ENCODE results near the gene THADA. TPM values are rescaled to one million over a fixed set of nuclear protein-coding genes. Genes with fewer than 3 reads are reported as not detected.

Gene THADA
- total and polyA plus RNA-seq, 2 experiments from 2014 or later: 10.8 to 18.8 TPM

- H3K79me2 ChIP-seq: no peaks in the 10 kb centered on the region
- 98% methylated on average over 3 of the region's 3 CpGs for WGBS (ENCODE audit: low lambda C conversion rate, missing lambda C conversion rate)
- TF ChIP-seq EZH2phosphoT487 (IDR thresholded peaks at IDR 0.05; ENCODE audit: low read depth, severe bottlenecking, unreplicated experiment) (no peak), CTCF (IDR thresholded peaks at IDR 0.05; ENCODE audit: poor library complexity) (no peak), EZH2 (IDR thresholded peaks at IDR 0.05; ENCODE audit: borderline replicate concordance) (no peak)
- H3K4me2 ChIP-seq: no peak overlapping the region
- H2AFZ ChIP-seq: no peak overlapping the region
- no peaks in the 10 kb centered on the region for H3K9me2 ChIP-seq (replicated peaks; ENCODE audit: insufficient read depth)
- H3K36me3 ChIP-seq (replicated peaks; ENCODE audit: insufficient read depth, low read depth): no peaks in the 10 kb centered on the region
- H3K9me3 ChIP-seq (ENCODE audit: low read depth): no peaks in the 10 kb centered on the region
- no peaks in the 10 kb centered on the region for H3K27me3 ChIP-seq
- H3K4me1 ChIP-seq (ENCODE audit: insufficient read depth): peaks cover 20% of the 10 kb centered on the region
- DNase-seq (ENCODE audit: low spot score): no peak
- no peak overlapping the region for H3K27ac ChIP-seq
- H3K4me3 ChIP-seq: no peak overlapping the region
- no peaks in the 10 kb centered on the region for H4K20me1 ChIP-seq (ENCODE audit: insufficient read depth, poor library complexity, severe bottlenecking)
These were observed 287.9 kb downstream of the THADA start for GRCh38 chr2:43307973-43308372.

DNA sequence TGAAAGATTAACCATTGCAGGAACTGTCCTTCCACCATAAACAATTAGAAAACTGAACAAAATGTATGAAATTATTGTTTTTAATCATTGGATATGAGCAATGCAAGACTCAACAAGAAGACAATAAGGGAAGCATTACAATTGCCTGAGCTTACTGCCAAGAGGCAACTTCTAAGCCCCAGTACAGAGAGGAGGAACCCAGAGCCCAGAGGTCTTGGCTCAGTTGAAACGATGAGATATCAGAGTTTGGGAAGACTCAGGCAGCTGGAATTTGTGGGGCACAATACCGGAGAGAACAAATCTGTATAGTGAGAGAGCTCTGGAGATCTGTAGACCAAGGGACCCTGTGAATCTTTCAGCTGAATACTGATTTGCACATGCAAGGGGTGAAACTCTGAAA lies 288.8 kb downstream of the THADA start:
- Histone ChIP-seq H2AFZ (no peak overlapping the region), H3K9me2 (replicated peaks; ENCODE audit: insufficient read depth) (no peaks in the 10 kb centered on the region), H4K20me1 (ENCODE audit: insufficient read depth, poor library complexity, severe bottlenecking) (no peaks in the 10 kb centered on the region), H3K4me3 (no peak overlapping the region), H3K36me3 (replicated peaks; ENCODE audit: insufficient read depth, low read depth) (no peaks in the 10 kb centered on the region), H3K9me3 (ENCODE audit: low read depth) (no peaks in the 10 kb centered on the region), H3K4me2 (no peak overlapping the region), H3K27ac (no peak overlapping the region), H3K4me1 (ENCODE audit: insufficient read depth) (peaks cover 11% of the 10 kb centered on the region), H3K79me2 (no peaks in the 10 kb centered on the region), H3K27me3 (no peaks in the 10 kb centered on the region)
- 76% methylated on average over 2 of the region's 2 CpGs for WGBS (ENCODE audit: low lambda C conversion rate, missing lambda C conversion rate)
- no peak for DNase-seq (ENCODE audit: low spot score)
- TF ChIP-seq CTCF (IDR thresholded peaks at IDR 0.05; ENCODE audit: poor library complexity) (no peak), EZH2 (IDR thresholded peaks at IDR 0.05; ENCODE audit: borderline replicate concordance) (no peak), EZH2phosphoT487 (IDR thresholded peaks at IDR 0.05; ENCODE audit: low read depth, severe bottlenecking, unreplicated experiment) (no peak)

DNA sequence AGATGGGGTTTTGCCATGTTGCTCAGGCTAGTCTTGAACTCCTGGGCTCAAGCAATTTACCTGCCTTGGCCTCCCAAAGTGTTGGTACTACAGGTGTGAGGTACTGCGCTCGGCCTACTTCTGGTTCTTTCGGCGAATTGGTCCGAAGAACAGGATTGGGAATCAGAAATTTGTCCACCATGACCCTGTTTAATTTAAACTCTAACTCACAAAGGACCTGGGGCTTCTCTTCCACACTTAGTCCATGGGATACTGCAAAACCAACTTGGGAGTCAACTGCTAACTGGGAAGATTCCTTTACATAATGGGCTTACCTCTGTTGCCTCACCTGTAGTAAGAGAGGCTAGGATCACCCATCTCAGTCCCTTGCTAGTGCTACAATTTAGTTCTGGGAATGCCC lies 289.6 kb downstream of the THADA start:
- H3K9me2 ChIP-seq (replicated peaks; ENCODE audit: insufficient read depth): no peaks in the 10 kb centered on the region
- no peaks in the 10 kb centered on the region for H3K79me2 ChIP-seq
- no peak for TF ChIP-seq EZH2 (IDR thresholded peaks at IDR 0.05; ENCODE audit: borderline replicate concordance)
- TF ChIP-seq EZH2phosphoT487 (IDR thresholded peaks at IDR 0.05; ENCODE audit: low read depth, severe bottlenecking, unreplicated experiment): no peak
- TF ChIP-seq CTCF (IDR thresholded peaks at IDR 0.05; ENCODE audit: poor library complexity): no peak
- H2AFZ ChIP-seq: no peak overlapping the region
- 96% methylated on average over 5 of the region's 5 CpGs for WGBS (ENCODE audit: low lambda C conversion rate, missing lambda C conversion rate)
- H3K4me2 ChIP-seq: peak overlapping the region; percentile 16
- H4K20me1 ChIP-seq (ENCODE audit: insufficient read depth, poor library complexity, severe bottlenecking): no peaks in the 10 kb centered on the region
- H3K4me3 ChIP-seq: no peak overlapping the region
- DNase-seq (ENCODE audit: low spot score): no peak
- no peaks in the 10 kb centered on the region for H3K36me3 ChIP-seq (replicated peaks; ENCODE audit: insufficient read depth, low read depth)
- no peaks in the 10 kb centered on the region for H3K9me3 ChIP-seq (ENCODE audit: low read depth)
- H3K27me3 ChIP-seq: no peaks in the 10 kb centered on the region
- H3K4me1 ChIP-seq (ENCODE audit: insufficient read depth): peaks cover 11% of the 10 kb centered on the region
- H3K27ac ChIP-seq: peak overlapping the region; percentile 89

DNA sequence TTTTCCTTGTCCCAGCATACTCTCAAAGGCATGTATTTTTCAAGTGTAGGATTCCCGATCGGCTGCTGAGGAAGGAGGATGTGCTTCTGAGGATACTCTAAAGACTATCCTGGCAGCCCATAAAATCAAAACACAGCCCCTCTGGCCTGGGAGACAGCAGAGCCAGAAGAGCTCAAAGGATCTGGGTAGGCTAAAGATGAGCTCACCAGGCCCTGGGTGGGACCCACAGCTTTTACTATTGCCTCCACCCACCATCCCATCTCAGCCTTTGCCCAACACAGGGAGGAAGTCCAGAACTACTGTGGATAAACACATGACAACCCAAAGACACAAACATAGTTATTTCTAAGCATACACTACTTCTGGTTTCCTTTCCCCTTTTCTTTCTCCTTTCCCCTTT lies 290.3 kb downstream of the THADA start:
- H3K4me2 ChIP-seq: peak overlapping the region; percentile 43
- H3K4me1 ChIP-seq (ENCODE audit: insufficient read depth): peaks cover 18% of the 10 kb centered on the region
- H3K9me3 ChIP-seq (ENCODE audit: low read depth): no peaks in the 10 kb centered on the region
- no peaks in the 10 kb centered on the region for H3K79me2 ChIP-seq
- no peak overlapping the region for H3K4me3 ChIP-seq
- no peaks in the 10 kb centered on the region for H3K9me2 ChIP-seq (replicated peaks; ENCODE audit: insufficient read depth)
- no peaks in the 10 kb centered on the region for H3K36me3 ChIP-seq (replicated peaks; ENCODE audit: insufficient read depth, low read depth)
- no peaks in the 10 kb centered on the region for H3K27me3 ChIP-seq
- H3K27ac ChIP-seq: peak overlapping the region; percentile 89
- TF ChIP-seq CTCF (IDR thresholded peaks at IDR 0.05; ENCODE audit: poor library complexity) (no peak), EZH2phosphoT487 (IDR thresholded peaks at IDR 0.05; ENCODE audit: low read depth, severe bottlenecking, unreplicated experiment) (no peak), EZH2 (IDR thresholded peaks at IDR 0.05; ENCODE audit: borderline replicate concordance) (no peak)
- peak; percentile 68 for DNase-seq (ENCODE audit: low spot score)
- WGBS (ENCODE audit: low lambda C conversion rate, missing lambda C conversion rate): 63% methylated on average over 2 of the region's 2 CpGs
- H4K20me1 ChIP-seq (ENCODE audit: insufficient read depth, poor library complexity, severe bottlenecking): no peaks in the 10 kb centered on the region
- H2AFZ ChIP-seq: no peak overlapping the region

Data from hepatocyte (in vitro differentiated cells).